Measurements from ENCODE around the gene EPB41L2.

The EPB41L2 gene

DNA sequence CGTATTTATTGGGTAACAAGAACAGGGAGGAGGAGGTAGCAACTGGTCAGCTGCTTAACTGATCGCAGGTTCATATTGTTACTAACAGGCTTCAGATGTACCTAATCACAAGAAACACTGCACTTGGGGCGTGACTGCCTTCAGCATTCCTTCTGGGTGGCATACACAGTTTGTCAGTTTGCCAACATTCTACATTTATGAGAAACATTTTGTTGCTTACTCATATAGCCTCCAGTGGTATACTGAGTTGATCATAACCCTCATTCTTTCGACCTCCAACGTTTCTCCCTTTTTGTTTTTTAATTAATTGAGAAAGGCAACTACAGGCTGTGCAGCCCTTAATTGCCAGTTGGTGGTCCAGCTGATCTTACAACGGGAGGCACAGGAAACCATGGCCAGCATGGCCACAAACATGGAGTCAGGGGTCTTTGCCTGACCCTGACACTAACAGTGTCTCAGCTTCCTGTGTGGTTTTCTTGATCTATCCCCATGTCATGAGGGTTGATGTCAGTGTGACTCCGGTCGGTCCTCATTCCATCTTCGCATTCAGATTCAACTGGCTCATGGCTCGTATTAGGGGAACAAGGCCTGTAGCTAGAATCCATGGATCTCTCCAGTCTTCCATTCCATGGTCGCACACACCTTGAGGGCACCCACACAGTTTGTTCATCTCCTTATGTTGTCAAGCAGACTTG lies 9.4 kb downstream of the EPB41L2 start:
- H3K36me3 ChIP-seq (replicated peaks), result peaks cover 3% of the 10 kb centered on the region
- H3K27me3 ChIP-seq (replicated peaks), result no peaks in the 10 kb centered on the region
- in situ Hi-C loops (cut with HindIII; ENCODE audit: low pct_ligation_motif_present, low sequenced_read_pairs), result no loop called here
- no peak overlapping the region for H3K27ac ChIP-seq
- DNase-seq, result no peak
- H3K4me3 ChIP-seq (ENCODE audit: low read depth, low read length), result no peak overlapping the region
- no peak for TF ChIP-seq CTCF (IDR thresholded peaks at IDR 0.05; ENCODE audit: low read depth, low read length, missing control alignments)

GRCh38 chr6:131052181-131052580 lies 10.9 kb downstream of the EPB41L2 start:
- no peak for TF ChIP-seq CTCF (IDR thresholded peaks at IDR 0.05; ENCODE audit: low read depth, low read length, missing control alignments)
- peaks cover 3% of the 10 kb centered on the region for H3K36me3 ChIP-seq (replicated peaks)
- in situ Hi-C loops (cut with HindIII; ENCODE audit: low pct_ligation_motif_present, low sequenced_read_pairs), result no loop called here
- DNase-seq, result no peak
- H3K27me3 ChIP-seq (replicated peaks), result no peaks in the 10 kb centered on the region
- H3K4me3 ChIP-seq (ENCODE audit: low read depth, low read length), result no peak overlapping the region
- H3K27ac ChIP-seq, result no peak overlapping the region

GRCh38 chr6:131051341-131051740 lies 11.7 kb downstream of the EPB41L2 start:
- in situ Hi-C loops (cut with HindIII; ENCODE audit: low pct_ligation_motif_present, low sequenced_read_pairs), result no loop called here
- no peak for TF ChIP-seq CTCF (IDR thresholded peaks at IDR 0.05; ENCODE audit: low read depth, low read length, missing control alignments)
- Histone ChIP-seq H3K27ac (no peak overlapping the region), H3K27me3 (replicated peaks) (no peaks in the 10 kb centered on the region), H3K36me3 (replicated peaks) (peaks cover 3% of the 10 kb centered on the region), H3K4me3 (ENCODE audit: low read depth, low read length) (no peak overlapping the region)
- DNase-seq, result no peak

DNA sequence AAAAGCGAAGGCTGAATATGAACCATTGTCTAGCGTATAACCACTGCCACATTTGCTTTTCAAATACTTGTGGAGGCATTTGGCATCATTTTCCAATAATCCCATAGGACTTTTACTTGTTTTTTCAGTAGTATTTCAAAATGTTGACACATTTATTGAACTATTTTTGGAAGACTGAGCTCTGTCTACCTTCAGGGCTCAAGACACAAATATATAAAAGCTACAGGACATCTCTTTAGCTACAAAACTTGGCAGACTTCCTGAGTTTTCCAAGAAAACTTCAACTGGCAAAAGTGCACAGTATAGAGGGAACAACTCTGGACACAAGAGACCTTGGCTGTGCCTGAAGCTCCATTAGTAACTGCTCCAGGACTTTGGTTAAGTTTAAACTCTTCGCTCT lies 13.4 kb downstream of the EPB41L2 start:
- in situ Hi-C loops (cut with HindIII; ENCODE audit: low pct_ligation_motif_present, low sequenced_read_pairs), result no loop called here
- no peak for TF ChIP-seq CTCF (IDR thresholded peaks at IDR 0.05; ENCODE audit: low read depth, low read length, missing control alignments)
- peaks cover 3% of the 10 kb centered on the region for H3K36me3 ChIP-seq (replicated peaks)
- H3K27ac ChIP-seq, result no peak overlapping the region
- no peaks in the 10 kb centered on the region for H3K27me3 ChIP-seq (replicated peaks)
- H3K4me3 ChIP-seq (ENCODE audit: low read depth, low read length), result no peak overlapping the region
- DNase-seq, result no peak

DNA sequence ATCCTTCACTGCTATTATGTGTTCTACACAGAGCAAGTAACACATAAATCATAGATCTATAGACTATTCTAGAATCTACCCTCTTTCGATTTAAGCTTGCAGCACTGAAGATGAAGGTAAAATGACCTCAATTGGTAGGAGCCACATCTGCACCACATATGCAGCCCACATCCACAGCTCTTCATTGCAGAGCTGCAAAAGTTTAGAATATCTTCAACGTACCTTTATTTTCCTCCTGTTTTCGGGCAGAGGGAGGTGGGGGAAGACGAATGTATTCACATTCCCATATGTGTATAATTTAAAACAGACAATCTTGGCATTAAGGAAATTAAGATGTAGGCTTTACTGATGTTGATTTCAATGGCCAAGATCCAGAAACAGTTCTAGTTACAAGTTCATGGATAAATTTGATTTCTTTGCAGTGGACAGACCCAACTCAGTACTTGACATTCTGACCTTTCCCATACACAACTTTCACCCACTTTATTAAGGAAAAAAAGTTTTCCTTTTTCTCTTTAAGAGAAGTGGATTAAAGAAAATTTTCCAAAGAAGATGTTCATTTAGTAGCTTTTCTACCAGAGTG lies 14.0 kb downstream of the EPB41L2 start:
- in situ Hi-C loops (cut with HindIII; ENCODE audit: low pct_ligation_motif_present, low sequenced_read_pairs), result no loop called here
- no peaks in the 10 kb centered on the region for H3K27me3 ChIP-seq (replicated peaks)
- no peak for DNase-seq
- H3K4me3 ChIP-seq (ENCODE audit: low read depth, low read length), result no peak overlapping the region
- TF ChIP-seq CTCF (IDR thresholded peaks at IDR 0.05; ENCODE audit: low read depth, low read length, missing control alignments), result no peak
- H3K36me3 ChIP-seq (replicated peaks), result no peaks in the 10 kb centered on the region
- H3K27ac ChIP-seq, result no peak overlapping the region

DNA sequence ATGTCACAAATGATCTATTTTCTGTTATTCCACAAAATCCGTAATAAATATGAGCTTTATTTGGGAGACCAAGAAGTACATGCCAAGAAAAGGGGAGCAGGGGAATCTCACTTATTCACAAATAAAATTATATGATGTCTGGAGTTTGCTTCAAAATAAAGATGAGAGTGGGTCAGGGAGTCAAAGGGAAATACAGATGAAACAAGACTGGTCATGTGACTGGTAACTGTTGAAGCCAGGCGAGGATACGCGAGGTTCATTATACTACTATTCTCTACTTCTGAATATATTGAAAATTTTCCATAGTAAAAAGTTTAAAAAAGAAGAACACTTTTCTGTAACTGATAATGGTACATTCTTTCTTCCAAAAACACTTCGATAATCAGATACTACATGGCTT lies 14.6 kb downstream of the EPB41L2 start:
- Histone ChIP-seq H3K27me3 (replicated peaks) (no peaks in the 10 kb centered on the region), H3K36me3 (replicated peaks) (no peaks in the 10 kb centered on the region), H3K4me3 (ENCODE audit: low read depth, low read length) (no peak overlapping the region), H3K27ac (no peak overlapping the region)
- in situ Hi-C loops (cut with HindIII; ENCODE audit: low pct_ligation_motif_present, low sequenced_read_pairs), result no loop called here
- no peak for DNase-seq
- no peak for TF ChIP-seq CTCF (IDR thresholded peaks at IDR 0.05; ENCODE audit: low read depth, low read length, missing control alignments)

All from brain microvascular endothelial cell (primary cell).